HCT116 (cell line): ENCODE data around the gene BMF. TPM values are rescaled to one million over a fixed set of nuclear protein-coding genes. Genes with fewer than 3 reads are reported as not detected.

Experiments
- ATAC-seq: fragments of 200-7000 bp; cut with Tn5 transposase; 2 replicates; pipeline ENCODE4 v1.9.1; 2020; ENCODE audit warnings: mild to moderate bottlenecking, moderate library complexity
- BruUV-seq: library from RNA; stranded (reverse); fragments of 400-500 nt; replicated peaks from 2 replicates; lab custom pipeline; 2021; lab: Mats Ljungman, UMichigan
- CTCF ChIA-PET: fragments of 300-600 bp; sonication (Branson Sonifier 250); formaldehyde crosslinking; loops from one replicate; lab custom pipeline; 2021; ENCODE audit warnings: antibody characterized with exemption; lab: Charles Lee
- POLR2A ChIA-PET: fragments of 300-600, 350-600 bp; sonication (Branson Sonifier 250); formaldehyde crosslinking; loops from one replicate; lab custom pipeline; 2021; ENCODE audit warnings: antibody characterized with exemption; lab: Charles Lee
- RAD21 ChIA-PET, 2 experiments: fragments of 300-600 bp; sonication (Branson Sonifier 250); formaldehyde crosslinking; loops; one replicate each; lab custom pipeline; 2023; ENCODE audit warnings: low total read pairs in 2 of 2; ENCODE audit not compliant: uncharacterized antibody in 2 of 2, unreplicated experiment in 2 of 2, low non-redundant PET in 1 of 2; lab: Charles Lee
- DNase-seq: peaks from one replicate; pipeline ENCODE4 v3.0.0-alpha.2; 2010; ENCODE audit warnings: low read depth, low spot score
- H2AFZ ChIP-seq: fragments of 200-600 bp; shearing (Covaris generic), sonication (generic); 2 replicates; pipeline ENCODE4 v1.6.1; 2017; ENCODE audit warnings: low read depth, mixed run types, mixed read lengths, antibody characterized with exemption, low read length; ENCODE audit not compliant: poor library complexity, severe bottlenecking
- H3K27ac ChIP-seq: 2 replicates; pipeline ENCODE4 v1.5.1; 2012; ENCODE audit warnings: low read depth, low read length
- H3K27me3 ChIP-seq: fragments of 200-600 bp; sonication (generic); 2 replicates; pipeline ENCODE4 v1.6.1; 2016; ENCODE audit warnings: mixed run types, low read length, mixed read lengths; ENCODE audit not compliant: insufficient read depth
- H3K36me3 ChIP-seq, 2 experiments: fragments of 200-500 bp in 1 of 2; fragments of 200-600 bp in 1 of 2; sonication (Bioruptor generic) in 1 of 2; sonication (generic) in 1 of 2; 2 replicates each; pipeline versions ENCODE4 v1.5.1 to v1.6.1; 2014 to 2016; ENCODE audit warnings: low read length in 2 of 2, inconsistent platforms in 1 of 2, mixed read lengths in 1 of 2, mixed run types in 1 of 2; ENCODE audit not compliant: insufficient read depth in 2 of 2, control insufficient read depth in 1 of 2
- H3K4me1 ChIP-seq, 2 experiments: fragments of 200-600 bp in 1 of 2; sonication (generic) in 1 of 2; 2 replicates each; pipeline versions ENCODE4 v1.5.1 to v1.6.1; 2012 to 2017; ENCODE audit warnings: low read length in 2 of 2, inconsistent platforms in 1 of 2, mild to moderate bottlenecking in 1 of 2, mixed read lengths in 1 of 2, mixed run types in 1 of 2, moderate library complexity in 1 of 2; ENCODE audit not compliant: insufficient read depth in 2 of 2, control insufficient read depth in 1 of 2
- H3K4me2 ChIP-seq: fragments of 200-600 bp; sonication (generic); 2 replicates; pipeline ENCODE4 v1.6.1; 2017; ENCODE audit warnings: mixed run types, low read length, mixed read lengths
- H3K4me3 ChIP-seq, 2 experiments: fragments of 200-600 bp in 1 of 2; sonication (generic) in 1 of 2; replicated peaks in 1 of 2; 2 replicates each; pipeline ENCODE4 v1.5.1; 2011 to 2016; ENCODE audit warnings: low read length in 2 of 2, control low read depth in 1 of 2, low read depth in 1 of 2, mild to moderate bottlenecking in 1 of 2, mixed read lengths in 1 of 2, mixed run types in 1 of 2
- H3K79me2 ChIP-seq: fragments of 200-600 bp; sonication (generic); 2 replicates; pipeline ENCODE4 v1.6.1; 2017; ENCODE audit warnings: mild to moderate bottlenecking, mixed run types, low read length, moderate library complexity, mixed read lengths; ENCODE audit not compliant: insufficient read depth
- H3K9ac ChIP-seq: fragments of 200-600 bp; sonication (generic); 2 replicates; pipeline ENCODE4 v1.6.1; 2016; ENCODE audit warnings: low read length, mixed read lengths
- H3K9me2 ChIP-seq: fragments of 200-600 bp; sonication (generic), shearing (Covaris generic); 2 replicates; pipeline ENCODE4 v1.6.1; 2017; ENCODE audit warnings: mixed run types, mild to moderate bottlenecking, moderate library complexity; ENCODE audit not compliant: insufficient read depth
- H3K9me3 ChIP-seq, 2 experiments: fragments of 200-500 bp in 1 of 2; fragments of 200-600 bp in 1 of 2; sonication (Bioruptor generic) in 1 of 2; sonication (generic) in 1 of 2; 2 replicates each; pipeline ENCODE4 v1.6.1; 2014 to 2017; ENCODE audit warnings: low read length in 2 of 2, mixed read lengths in 2 of 2, inconsistent platforms in 1 of 2, low read depth in 1 of 2, mild to moderate bottlenecking in 1 of 2, mixed run types in 1 of 2, moderate library complexity in 1 of 2; ENCODE audit not compliant: control insufficient read depth in 1 of 2, insufficient read depth in 1 of 2
- H4K20me1 ChIP-seq: fragments of 200-600 bp; sonication (generic), shearing (Covaris generic); 2 replicates; pipeline ENCODE4 v1.6.1; 2017; ENCODE audit warnings: mixed run types, mild to moderate bottlenecking, moderate library complexity; ENCODE audit not compliant: insufficient read depth
- CBX3 ChIP-seq: IDR thresholded peaks from 2 replicates; pipeline ENCODE4 v1.6.1; 2012; ENCODE audit warnings: low read depth
- CEBPB ChIP-seq: IDR thresholded peaks from 2 replicates; pipeline ENCODE4 v1.6.1; 2012; ENCODE audit warnings: low read depth
- EGR1 ChIP-seq: IDR thresholded peaks from 2 replicates; pipeline ENCODE4 v1.6.1; 2012; ENCODE audit warnings: low read depth
- ELF1 ChIP-seq: IDR thresholded peaks from 2 replicates; pipeline ENCODE4 v1.6.1; 2012; ENCODE audit warnings: low read depth, borderline replicate concordance
- JUND ChIP-seq: IDR thresholded peaks from 2 replicates; pipeline ENCODE4 v1.6.1; 2012
- POLR2AphosphoS5 ChIP-seq: IDR thresholded peaks from 2 replicates; pipeline ENCODE4 v1.6.1; 2011; ENCODE audit warnings: mild to moderate bottlenecking, low read depth, low read length, moderate library complexity
- RAD21 ChIP-seq: IDR thresholded peaks from 2 replicates; pipeline ENCODE4 v1.6.1; 2012; ENCODE audit warnings: low read depth, mild to moderate bottlenecking
- SIN3A ChIP-seq: IDR thresholded peaks from 2 replicates; pipeline ENCODE4 v1.6.1; 2012; ENCODE audit warnings: low read depth
- TCF7L2 ChIP-seq: IDR thresholded peaks from 2 replicates; pipeline ENCODE4 v1.7.0; 2011; ENCODE audit warnings: borderline replicate concordance, inconsistent platforms; ENCODE audit not compliant: insufficient read depth, insufficient read length; ENCODE audit errors: extremely low read depth
- YY1 ChIP-seq: IDR thresholded peaks from 2 replicates; pipeline ENCODE4 v1.6.1; 2011; ENCODE audit warnings: low read length, low read depth, moderate library complexity, mild to moderate bottlenecking; ENCODE audit not compliant: insufficient replicate concordance; ENCODE audit errors: extremely low read depth
- ZNF274 ChIP-seq: fragments of 200-500 bp; sonication (Bioruptor generic); IDR thresholded peaks from 2 replicates; pipeline ENCODE4 v1.6.1; 2014; ENCODE audit warnings: mild to moderate bottlenecking, low read depth, low read length, inconsistent platforms
- intact Hi-C: fragments of 100-400 bp; cut with micrococcal nuclease; formaldehyde crosslinking; loops from 2 replicates; pipeline ENCODE4 v1.10.0; 2022
- total RNA-seq: library from RNA; stranded (reverse); gene quantifications from one replicate; pipeline ENCODE4 v1.2.1, GENCODE V29; 2021; ENCODE audit not compliant: unreplicated experiment
- TF ChIP-seq, protein P1 (sequence below): IDR thresholded peaks from 2 replicates; pipeline ENCODE4 v1.6.1; 2012; ENCODE audit warnings: low read depth
- TF ChIP-seq, protein P2 (sequence below): IDR thresholded peaks from 2 replicates; pipeline ENCODE4 v1.6.1; 2011; ENCODE audit warnings: mild to moderate bottlenecking, low read length, moderate library complexity; ENCODE audit not compliant: insufficient replicate concordance; ENCODE audit errors: extremely low read depth
- TF ChIP-seq, protein P3 (sequence below), 3 experiments: fragments of 200-600 bp in 1 of 3; sonication (generic) in 1 of 3; IDR thresholded peaks in 2 of 3; conservative IDR thresholded peaks in 1 of 3; 2 replicates each; pipeline ENCODE4 v1.5.1; 2012 to 2017; ENCODE audit warnings: low read depth in 2 of 3, low read length in 2 of 3, antibody characterized with exemption in 1 of 3, borderline replicate concordance in 1 of 3, control low read depth in 1 of 3, mild to moderate bottlenecking in 1 of 3, mixed read lengths in 1 of 3, mixed run types in 1 of 3, moderate library complexity in 1 of 3; ENCODE audit not compliant: insufficient read depth in 1 of 3
- TF ChIP-seq, protein P4 (sequence below): IDR thresholded peaks from 2 replicates; pipeline ENCODE4 v1.6.1; 2012

BMF gene
- total RNA-seq, 1 experiment from 2014 or later = 1.0 TPM

- no peak overlapping the region for H2AFZ ChIP-seq
- ATAC-seq = no peak
- TF ChIP-seq EGR1 = no peak
- no peak for TF ChIP-seq ELF1
- no peak for TF ChIP-seq RAD21
- no peak for TF ChIP-seq CEBPB
- TF ChIP-seq JUND = no peak
- no peak for TF ChIP-seq SIN3A
- TF ChIP-seq, protein P1, sequence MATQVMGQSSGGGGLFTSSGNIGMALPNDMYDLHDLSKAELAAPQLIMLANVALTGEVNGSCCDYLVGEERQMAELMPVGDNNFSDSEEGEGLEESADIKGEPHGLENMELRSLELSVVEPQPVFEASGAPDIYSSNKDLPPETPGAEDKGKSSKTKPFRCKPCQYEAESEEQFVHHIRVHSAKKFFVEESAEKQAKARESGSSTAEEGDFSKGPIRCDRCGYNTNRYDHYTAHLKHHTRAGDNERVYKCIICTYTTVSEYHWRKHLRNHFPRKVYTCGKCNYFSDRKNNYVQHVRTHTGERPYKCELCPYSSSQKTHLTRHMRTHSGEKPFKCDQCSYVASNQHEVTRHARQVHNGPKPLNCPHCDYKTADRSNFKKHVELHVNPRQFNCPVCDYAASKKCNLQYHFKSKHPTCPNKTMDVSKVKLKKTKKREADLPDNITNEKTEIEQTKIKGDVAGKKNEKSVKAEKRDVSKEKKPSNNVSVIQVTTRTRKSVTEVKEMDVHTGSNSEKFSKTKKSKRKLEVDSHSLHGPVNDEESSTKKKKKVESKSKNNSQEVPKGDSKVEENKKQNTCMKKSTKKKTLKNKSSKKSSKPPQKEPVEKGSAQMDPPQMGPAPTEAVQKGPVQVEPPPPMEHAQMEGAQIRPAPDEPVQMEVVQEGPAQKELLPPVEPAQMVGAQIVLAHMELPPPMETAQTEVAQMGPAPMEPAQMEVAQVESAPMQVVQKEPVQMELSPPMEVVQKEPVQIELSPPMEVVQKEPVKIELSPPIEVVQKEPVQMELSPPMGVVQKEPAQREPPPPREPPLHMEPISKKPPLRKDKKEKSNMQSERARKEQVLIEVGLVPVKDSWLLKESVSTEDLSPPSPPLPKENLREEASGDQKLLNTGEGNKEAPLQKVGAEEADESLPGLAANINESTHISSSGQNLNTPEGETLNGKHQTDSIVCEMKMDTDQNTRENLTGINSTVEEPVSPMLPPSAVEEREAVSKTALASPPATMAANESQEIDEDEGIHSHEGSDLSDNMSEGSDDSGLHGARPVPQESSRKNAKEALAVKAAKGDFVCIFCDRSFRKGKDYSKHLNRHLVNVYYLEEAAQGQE = no peak
- TF ChIP-seq TCF7L2 = no peak
- TF ChIP-seq, protein P2, sequence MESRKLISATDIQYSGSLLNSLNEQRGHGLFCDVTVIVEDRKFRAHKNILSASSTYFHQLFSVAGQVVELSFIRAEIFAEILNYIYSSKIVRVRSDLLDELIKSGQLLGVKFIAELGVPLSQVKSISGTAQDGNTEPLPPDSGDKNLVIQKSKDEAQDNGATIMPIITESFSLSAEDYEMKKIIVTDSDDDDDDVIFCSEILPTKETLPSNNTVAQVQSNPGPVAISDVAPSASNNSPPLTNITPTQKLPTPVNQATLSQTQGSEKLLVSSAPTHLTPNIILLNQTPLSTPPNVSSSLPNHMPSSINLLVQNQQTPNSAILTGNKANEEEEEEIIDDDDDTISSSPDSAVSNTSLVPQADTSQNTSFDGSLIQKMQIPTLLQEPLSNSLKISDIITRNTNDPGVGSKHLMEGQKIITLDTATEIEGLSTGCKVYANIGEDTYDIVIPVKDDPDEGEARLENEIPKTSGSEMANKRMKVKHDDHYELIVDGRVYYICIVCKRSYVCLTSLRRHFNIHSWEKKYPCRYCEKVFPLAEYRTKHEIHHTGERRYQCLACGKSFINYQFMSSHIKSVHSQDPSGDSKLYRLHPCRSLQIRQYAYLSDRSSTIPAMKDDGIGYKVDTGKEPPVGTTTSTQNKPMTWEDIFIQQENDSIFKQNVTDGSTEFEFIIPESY = no peak
- TF ChIP-seq, protein P3, sequence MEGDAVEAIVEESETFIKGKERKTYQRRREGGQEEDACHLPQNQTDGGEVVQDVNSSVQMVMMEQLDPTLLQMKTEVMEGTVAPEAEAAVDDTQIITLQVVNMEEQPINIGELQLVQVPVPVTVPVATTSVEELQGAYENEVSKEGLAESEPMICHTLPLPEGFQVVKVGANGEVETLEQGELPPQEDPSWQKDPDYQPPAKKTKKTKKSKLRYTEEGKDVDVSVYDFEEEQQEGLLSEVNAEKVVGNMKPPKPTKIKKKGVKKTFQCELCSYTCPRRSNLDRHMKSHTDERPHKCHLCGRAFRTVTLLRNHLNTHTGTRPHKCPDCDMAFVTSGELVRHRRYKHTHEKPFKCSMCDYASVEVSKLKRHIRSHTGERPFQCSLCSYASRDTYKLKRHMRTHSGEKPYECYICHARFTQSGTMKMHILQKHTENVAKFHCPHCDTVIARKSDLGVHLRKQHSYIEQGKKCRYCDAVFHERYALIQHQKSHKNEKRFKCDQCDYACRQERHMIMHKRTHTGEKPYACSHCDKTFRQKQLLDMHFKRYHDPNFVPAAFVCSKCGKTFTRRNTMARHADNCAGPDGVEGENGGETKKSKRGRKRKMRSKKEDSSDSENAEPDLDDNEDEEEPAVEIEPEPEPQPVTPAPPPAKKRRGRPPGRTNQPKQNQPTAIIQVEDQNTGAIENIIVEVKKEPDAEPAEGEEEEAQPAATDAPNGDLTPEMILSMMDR (IDR thresholded peaks at IDR 0.05 in 2 of 3, conservative IDR thresholded peaks at IDR 0.05 in 1 of 3; ENCODE audit: borderline replicate concordance in 1 of 3, insufficient read depth in 1 of 3, low read depth in 2 of 3, low read length in 2 of 3) = no peak
- TF ChIP-seq, protein P4, sequence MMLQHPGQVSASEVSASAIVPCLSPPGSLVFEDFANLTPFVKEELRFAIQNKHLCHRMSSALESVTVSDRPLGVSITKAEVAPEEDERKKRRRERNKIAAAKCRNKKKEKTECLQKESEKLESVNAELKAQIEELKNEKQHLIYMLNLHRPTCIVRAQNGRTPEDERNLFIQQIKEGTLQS = no peak
- TF ChIP-seq ZNF274 = no peak
- TF ChIP-seq POLR2AphosphoS5 = no peak
- no peak for TF ChIP-seq CBX3
- TF ChIP-seq YY1 = no peak
- TF ChIP-seq, all 23 proteins: peak for 0
- ChIA-PET POLR2A (no interaction called here), CTCF (no interaction called here), RAD21 (no interaction called here)
- Histone ChIP-seq H3K79me2 (no peaks in the 10 kb centered on the region), H3K4me2 (no peak overlapping the region), H3K4me3 (no peak overlapping the region), H3K36me3 (no peaks in the 10 kb centered on the region), H3K27me3 (no peaks in the 10 kb centered on the region), H3K9me2 (no peaks in the 10 kb centered on the region), H3K27ac (no peak overlapping the region), H3K9ac (no peak overlapping the region), H3K9me3 (no peaks in the 10 kb centered on the region), H3K4me1 (peaks cover 0 to 9% of the 10 kb centered on the region in 2 experiments; a peak in 2 of 4 replicates), H4K20me1 (no peaks in the 10 kb centered on the region)
- intact Hi-C loops = no loop called here
- no TSS peak for BruUV-seq
- DNase-seq = no peak
Measured at GRCh38 chr15:40061212-40061901, 47.3 kb downstream of the BMF start.
